NCI-H1092 (cell line): Measurements from ENCODE around the gene OR5B3.
"Not testable (repeated sequence)": the region's sequence is repeated elsewhere in the genome, so short reads cannot be mapped to it uniquely, and the experiment has no call there.

Experiments
- DNase-seq: peaks from one replicate; lab custom pipeline; 2025; lab: John Stamatoyannopoulos, UW

Gene OR5B3

GRCh38 chr11:58406774-58407173, at the start of gene OR5B3:
Gene OR5B3, minus strand, starts transcription at chr11:58406874. Its CDS starts 3,465 bp downstream, at chr11:58403409.
- no peak for DNase-seq

GRCh38 chr11:58451585-58451984, 44.9 kb upstream of the OR5B3 start:
- no peak for DNase-seq

DNA sequence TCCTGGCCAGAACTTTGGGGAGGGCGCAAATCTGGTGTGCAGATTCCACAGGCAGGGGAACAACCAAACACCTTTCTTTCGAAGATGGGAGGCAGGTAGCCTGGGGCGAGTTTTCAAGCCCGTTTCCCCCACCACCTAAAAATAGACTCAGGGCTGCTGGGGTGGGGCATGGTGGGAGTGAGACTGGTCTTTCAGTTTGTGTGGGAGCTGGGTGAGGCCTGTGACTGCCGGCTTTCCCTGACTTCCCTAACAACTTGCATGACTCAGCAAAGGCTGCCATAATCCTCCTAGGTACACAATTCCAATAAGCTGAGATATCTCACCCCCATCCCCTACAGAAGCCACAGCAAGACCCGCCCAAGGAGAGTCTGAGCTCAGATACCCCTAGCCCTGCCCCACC, 39.6 kb upstream of the OR5B3 start:
- no peak for DNase-seq

- no peak for DNase-seq
These were observed 37.6 kb upstream of the OR5B3 start for GRCh38 chr11:58444300-58444699.

DNA sequence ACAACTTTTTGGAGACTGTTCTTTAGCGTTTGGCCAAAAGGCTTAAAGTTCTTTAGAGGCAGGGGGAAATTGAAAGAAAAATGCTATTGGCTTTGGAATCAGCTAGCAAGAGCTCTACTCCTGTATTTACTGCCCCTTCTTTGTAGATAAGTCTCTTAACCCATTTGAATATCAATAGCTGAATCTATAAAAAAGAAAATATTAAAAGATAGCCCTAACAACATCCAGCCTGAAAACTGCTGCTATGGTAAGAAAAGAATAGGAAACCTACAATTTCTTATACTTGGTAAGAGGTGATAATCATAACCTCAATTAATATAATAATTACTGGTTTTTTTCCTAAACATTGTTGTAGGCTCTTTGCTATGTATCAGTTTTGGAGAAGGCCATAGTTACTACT, 35.5 kb upstream of the OR5B3 start, which contains the start of gene OR5B12:
TSS of gene OR5B12 (minus strand) at position 101 of the 400 bp plus-strand sequence. CDS start 2,085 bp downstream, outside the sequence.
- no peak for DNase-seq

- no peak for DNase-seq
These were observed 31.8 kb upstream of the OR5B3 start for GRCh38 chr11:58438486-58438885.

GRCh38 chr11:58434217-58434616, 27.5 kb upstream of the OR5B3 start:
- DNase-seq = no peak

DNA sequence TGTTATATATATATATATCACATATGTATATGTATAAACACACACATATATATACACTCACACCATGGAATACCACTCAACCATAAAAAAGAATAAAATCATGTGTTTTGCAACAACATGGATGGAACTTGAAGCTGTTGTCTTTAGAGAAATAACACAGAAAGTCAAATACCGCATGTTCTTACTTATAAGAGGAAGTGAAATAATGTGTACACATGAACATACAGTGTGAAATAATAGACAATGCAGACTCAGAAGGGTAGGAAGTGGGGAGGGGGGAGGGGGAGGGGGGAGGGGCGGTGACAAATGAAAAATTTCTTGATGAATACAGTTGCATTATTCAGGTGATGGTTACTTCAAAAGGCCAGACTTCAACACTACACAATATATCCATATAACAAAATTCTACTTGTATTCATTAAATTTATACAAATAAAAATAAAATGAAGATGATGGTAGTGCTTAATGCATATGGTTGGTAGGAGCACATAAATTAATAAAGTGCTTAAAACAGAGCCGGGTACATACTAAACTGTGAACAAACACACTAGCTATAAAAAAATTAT, 27.0 kb upstream of the OR5B3 start:
- no peak for DNase-seq

DNA sequence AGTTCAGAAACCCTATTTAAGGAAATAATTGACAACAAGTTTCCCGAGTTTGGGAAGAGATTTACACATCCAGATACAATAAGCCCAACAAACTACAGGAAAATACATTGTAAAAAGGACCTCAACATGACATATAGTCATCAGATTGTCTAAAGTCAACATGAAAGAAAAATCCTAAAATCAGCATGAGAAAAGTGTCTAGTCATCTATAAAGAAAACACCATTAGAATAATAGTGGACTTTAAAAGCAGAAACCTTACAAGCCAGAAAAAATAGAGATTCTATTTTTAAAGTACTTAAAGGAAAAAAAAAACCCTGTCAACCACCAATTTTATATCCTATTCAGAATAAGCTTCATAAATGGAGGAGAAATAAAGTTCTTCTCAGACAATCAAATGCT, 22.6 kb upstream of the OR5B3 start:
- no peak for DNase-seq

DNA sequence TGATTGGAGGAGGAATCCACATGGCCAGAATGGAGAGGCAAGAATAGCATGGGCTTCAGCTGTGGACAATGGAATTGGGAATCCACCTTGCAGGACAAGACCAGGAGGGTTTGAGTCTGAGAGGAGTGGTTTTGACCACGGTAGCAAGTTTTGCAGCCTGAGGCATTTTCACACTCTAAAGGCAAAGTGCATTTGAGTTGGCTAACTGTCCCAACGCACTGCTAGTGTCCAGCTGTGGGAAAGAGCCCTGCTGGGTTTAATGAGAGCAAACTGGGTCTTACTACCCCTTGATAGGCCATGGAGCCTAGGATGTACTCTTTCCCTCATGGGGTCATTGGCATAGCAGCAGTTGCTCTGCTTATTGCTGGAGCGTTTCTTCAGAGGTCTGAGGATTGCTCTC, 21.3 kb upstream of the OR5B3 start, which contains the start of gene OR5B2:
TSS of gene OR5B2 (minus strand) at position 101 of the 400 bp plus-strand sequence. CDS start 4,860 bp downstream, outside the sequence.
- no peak for DNase-seq

DNA sequence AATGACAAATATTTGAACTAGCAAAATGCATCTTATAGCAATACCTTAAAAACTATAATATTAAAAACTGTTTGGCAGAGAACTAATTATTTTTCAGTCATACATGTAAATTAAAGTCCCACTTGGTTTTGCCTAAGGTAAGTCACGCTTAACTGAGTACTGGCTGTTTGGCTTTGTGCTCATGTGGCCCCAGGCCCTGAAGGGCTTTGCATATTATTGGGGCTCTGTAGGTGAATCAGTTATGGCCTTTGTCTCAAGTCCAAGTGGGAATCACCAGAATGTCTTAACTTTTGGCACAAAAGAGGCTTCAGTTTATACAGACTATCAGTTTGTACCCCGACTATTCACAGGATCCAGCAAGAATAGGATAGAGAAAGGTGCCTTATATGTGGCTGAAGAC, 7.1 kb downstream of the OR5B3 start:
- DNase-seq = not testable (repeated sequence)

DNA sequence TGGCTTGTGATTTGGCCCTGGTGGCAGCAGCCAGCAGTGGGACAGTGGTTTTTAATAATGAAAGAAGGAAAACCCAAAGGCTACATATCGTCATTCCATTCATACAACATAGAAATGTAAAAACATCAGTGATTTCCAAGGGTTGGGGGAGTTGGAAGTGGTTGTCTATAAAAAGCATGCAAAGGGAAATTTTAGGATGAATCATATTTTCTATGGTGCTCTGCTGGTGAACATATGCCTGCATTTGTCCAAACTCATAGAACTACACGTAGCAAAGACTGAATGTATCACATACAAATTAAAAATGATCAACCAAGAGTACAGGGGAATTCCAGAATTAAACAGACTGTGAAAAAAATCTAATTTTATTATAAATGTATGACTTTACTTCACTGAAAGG, 11.1 kb downstream of the OR5B3 start:
- DNase-seq = no peak

- no peak for DNase-seq
These were observed 12.5 kb downstream of the OR5B3 start for GRCh38 chr11:58394195-58394594.

DNA sequence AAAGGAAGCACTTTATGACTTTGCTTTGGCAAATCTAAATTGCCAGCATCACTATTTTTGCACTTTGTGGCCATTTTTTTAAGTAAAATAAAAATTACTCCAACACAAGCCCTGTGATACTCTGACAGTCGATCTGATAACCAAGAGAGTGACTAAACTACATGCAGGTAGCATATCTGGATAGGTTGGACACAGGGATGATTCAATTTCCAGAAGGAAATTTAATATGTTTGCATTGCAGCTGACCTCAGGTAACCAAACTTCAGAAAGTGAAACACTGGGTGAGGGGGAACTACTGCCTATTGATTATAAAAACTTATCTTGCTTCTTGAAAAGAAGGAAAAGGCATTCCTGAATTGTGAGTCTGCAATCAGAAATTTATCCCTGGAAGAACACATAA, 13.9 kb downstream of the OR5B3 start:
- no peak for DNase-seq

GRCh38 chr11:58391879-58392278, 14.8 kb downstream of the OR5B3 start:
- no peak for DNase-seq

GRCh38 chr11:58390551-58391063, 16.1 kb downstream of the OR5B3 start:
- DNase-seq = no peak

GRCh38 chr11:58358969-58359368, 47.7 kb downstream of the OR5B3 start, which contains the start of gene OR5B17:
Gene OR5B17, minus strand, starts transcription at chr11:58359069. Its CDS starts 0 bp downstream, at chr11:58359069.
- no peak for DNase-seq

GRCh38 chr11:58354727-58355126, 51.9 kb downstream of the OR5B3 start:
- no peak for DNase-seq
